ENCODE measurements around the gene MED7. TPM values are rescaled to one million over a fixed set of nuclear protein-coding genes. Genes with fewer than 3 reads are reported as not detected.

MED7 gene
- total and polyA plus RNA-seq, 2 of the 13 experiments (the other 11 are each of a cell fraction or from before 2014, with no cell fraction given): 9.2 to 9.4 TPM

- no peak for TF ChIP-seq ZHX1 (CRISPR knock-in tag; IDR thresholded peaks at IDR 0.05; ENCODE audit: low read depth)
- TF ChIP-seq KLF9 (CRISPR knock-in tag; IDR thresholded peaks at IDR 0.05; ENCODE audit: low read depth): no peak
- peak; percentile 80 for TF ChIP-seq ZNF605 (CRISPR knock-in tag; IDR thresholded peaks at IDR 0.05)
- 0 out of 2 replicates have a peak, but pooled peaks have one; percentile 24 for TF ChIP-seq MTA1 (CRISPR knock-in tag; IDR thresholded peaks at IDR 0.05; ENCODE audit: borderline replicate concordance)
- TF ChIP-seq NCOA2 (CRISPR knock-in tag; IDR thresholded peaks at IDR 0.05): no peak
- TF ChIP-seq ZNF251 (CRISPR knock-in tag; IDR thresholded peaks at IDR 0.05): no peak
- peak; percentile 42; the same call in 1 of the 2 replicates for TF ChIP-seq ZNF747 (CRISPR knock-in tag; IDR thresholded peaks at IDR 0.05; ENCODE audit: borderline replicate concordance)
- no peak for TF ChIP-seq ZNF276 (CRISPR knock-in tag; IDR thresholded peaks at IDR 0.05; ENCODE audit: low read depth)
- TF ChIP-seq GFI1 (CRISPR knock-in tag; IDR thresholded peaks at IDR 0.05; ENCODE audit: borderline replicate concordance): no peak
- TF ChIP-seq FOXK2 (IDR thresholded peaks at IDR 0.05): no peak
- 0 out of 2 replicates have a peak, but pooled peaks have one; percentile 51 for TF ChIP-seq ZNF136 (CRISPR knock-in tag; IDR thresholded peaks at IDR 0.05; ENCODE audit: low read depth)
- TF ChIP-seq ZNF589 (CRISPR knock-in tag; conservative IDR thresholded peaks at IDR 0.05): no peak
- TF ChIP-seq TCF7 (IDR thresholded peaks at IDR 0.05; ENCODE audit: low read depth): no peak
- no peak for TF ChIP-seq ZNF10 (CRISPR knock-in tag; IDR thresholded peaks at IDR 0.05; ENCODE audit: borderline replicate concordance, low read depth)
- no peak for TF ChIP-seq RFXAP (CRISPR knock-in tag; IDR thresholded peaks at IDR 0.05; ENCODE audit: borderline replicate concordance)
- no peak for TF ChIP-seq NFKBIZ (CRISPR knock-in tag; IDR thresholded peaks at IDR 0.05)
- no peak for TF ChIP-seq ATF5 (CRISPR knock-in tag; IDR thresholded peaks at IDR 0.05; ENCODE audit: low read depth)
- TF ChIP-seq BORCS8-MEF2B (CRISPR knock-in tag; IDR thresholded peaks at IDR 0.05): peak; percentile 77; the same call in 1 of the 2 replicates
- no peak; the same call in 1 of the 2 replicates for TF ChIP-seq CSRNP1 (CRISPR knock-in tag; IDR thresholded peaks at IDR 0.05)
- 0 out of 2 replicates have a peak, but pooled peaks have one; percentile 14 for TF ChIP-seq BCL6 (CRISPR knock-in tag; IDR thresholded peaks at IDR 0.05)
- peak; percentile 47 for TF ChIP-seq JARID2 (CRISPR knock-in tag; IDR thresholded peaks at IDR 0.05; ENCODE audit: insufficient replicate concordance)
- no peak for TF ChIP-seq CENPX (CRISPR knock-in tag; IDR thresholded peaks at IDR 0.05)
- TF ChIP-seq CBX5 (CRISPR knock-in tag; IDR thresholded peaks at IDR 0.05; ENCODE audit: borderline replicate concordance): peak; percentile 76; the same call in 1 of the 2 replicates
Measured at GRCh38 chr5:157142317-157143126, at the start of gene MED7 (continued).
